HG03469 (cell line): ENCODE data around the gene LRRC26.
"Not testable (repeated sequence)": the region's sequence is repeated elsewhere in the genome, so short reads cannot be mapped to it uniquely, and the experiment has no call there.

Experiments used
- ATAC-seq: cut with Tn5 transposase; IDR thresholded peaks from one replicate; pipeline ENCODE4 v1.9.1; 2021; ENCODE audit warnings: mild to moderate bottlenecking, moderate library complexity, moderate number of reproducible peaks; ENCODE audit not compliant: unreplicated experiment

Gene LRRC26

GRCh38 chr9:137121927-137122795, 47.7 kb downstream of the LRRC26 start:
- not testable (repeated sequence) for ATAC-seq
